GM13976 (cell line): ENCODE results near the gene ELMO1.

ENCODE experiments used
- DNase-seq: peaks from one replicate; pipeline ENCODE4 v3.0.0; 2012; ENCODE audit warnings: low spot score
- CTCF ChIP-seq: IDR thresholded peaks from 2 replicates; pipeline ENCODE4 v1.5.1; 2012; ENCODE audit warnings: borderline replicate concordance, mild to moderate bottlenecking; ENCODE audit not compliant: insufficient read depth; ENCODE audit errors: extremely low read depth, missing control alignments, control extremely low read depth
- in situ Hi-C: fragments of 300-500 bp; cut with MboI; formaldehyde crosslinking; loops from one replicate; pipeline ENCODE4 v1.12.0; 2022; ENCODE audit warnings: low sequenced_read_pairs, mixed read lengths, inconsistent platforms; ENCODE audit not compliant: unreplicated experiment

ELMO1 gene

GRCh38 chr7:37275078-37275710 is 173.5 kb downstream of the ELMO1 start:
- DNase-seq = no peak
- TF ChIP-seq CTCF = no peak
- in situ Hi-C loops = no loop called here

GRCh38 chr7:37273891-37274290 is 174.8 kb downstream of the ELMO1 start:
- TF ChIP-seq CTCF = no peak
- DNase-seq = no peak
- in situ Hi-C loops = no loop called here

- in situ Hi-C loops = no loop called here
- DNase-seq = no peak
- no peak for TF ChIP-seq CTCF
These were observed 178.8 kb downstream of the ELMO1 start for GRCh38 chr7:37269711-37270508.

- in situ Hi-C loops = no loop called here
- TF ChIP-seq CTCF = no peak
- DNase-seq = no peak
These were observed 181.4 kb downstream of the ELMO1 start for GRCh38 chr7:37267251-37267650.

GRCh38 chr7:37265876-37266275 is 182.8 kb downstream of the ELMO1 start:
- no peak for TF ChIP-seq CTCF
- in situ Hi-C loops = no loop called here
- DNase-seq = no peak

- in situ Hi-C loops = no loop called here
These were observed 183.7 kb downstream of the ELMO1 start for GRCh38 chr7:37265006-37265405.

More at GRCh38 chr7:37265006-37265405, 183.7 kb downstream of the ELMO1 start:
- TF ChIP-seq CTCF = no peak
- DNase-seq = no peak
